Esophagus muscularis mucosa (tissue), 4 donors: Measurements from ENCODE around the gene MBL2.

ENCODE experiments used
- EP300 ChIP-seq: sonication (generic); formaldehyde crosslinking; IDR thresholded peaks from one replicate; pipeline ENCODE4 v1.6.1; 2017; ENCODE audit warnings: antibody characterized with exemption
- POLR2A ChIP-seq: fragments of 450-650 bp; IDR thresholded peaks from one replicate; pipeline ENCODE4 v1.6.1; 2017; ENCODE audit warnings: antibody characterized with exemption, moderate library complexity, mild to moderate bottlenecking, low read depth
- POLR2AphosphoS5 ChIP-seq, 2 donors: sonication (generic); formaldehyde crosslinking; IDR thresholded peaks; one replicate each; pipeline ENCODE4 v1.6.1; 2017; ENCODE audit warnings: antibody characterized with exemption in 2 of 2
- TF ChIP-seq, protein P1 (sequence below), 3 experiments: fragments of 200-600 bp in 2 of 3; fragments of 450-650 bp in 1 of 3; sonication (generic) in 2 of 3; IDR thresholded peaks; one replicate each; pipeline ENCODE4 v1.5.1; 2017 to 2019; ENCODE audit warnings: antibody characterized with exemption in 3 of 3, mild to moderate bottlenecking in 2 of 3, moderate library complexity in 1 of 3

GRCh38 chr10:52785418-52785817 is 12.8 kb upstream of the MBL2 start:
- TF ChIP-seq, protein P1, sequence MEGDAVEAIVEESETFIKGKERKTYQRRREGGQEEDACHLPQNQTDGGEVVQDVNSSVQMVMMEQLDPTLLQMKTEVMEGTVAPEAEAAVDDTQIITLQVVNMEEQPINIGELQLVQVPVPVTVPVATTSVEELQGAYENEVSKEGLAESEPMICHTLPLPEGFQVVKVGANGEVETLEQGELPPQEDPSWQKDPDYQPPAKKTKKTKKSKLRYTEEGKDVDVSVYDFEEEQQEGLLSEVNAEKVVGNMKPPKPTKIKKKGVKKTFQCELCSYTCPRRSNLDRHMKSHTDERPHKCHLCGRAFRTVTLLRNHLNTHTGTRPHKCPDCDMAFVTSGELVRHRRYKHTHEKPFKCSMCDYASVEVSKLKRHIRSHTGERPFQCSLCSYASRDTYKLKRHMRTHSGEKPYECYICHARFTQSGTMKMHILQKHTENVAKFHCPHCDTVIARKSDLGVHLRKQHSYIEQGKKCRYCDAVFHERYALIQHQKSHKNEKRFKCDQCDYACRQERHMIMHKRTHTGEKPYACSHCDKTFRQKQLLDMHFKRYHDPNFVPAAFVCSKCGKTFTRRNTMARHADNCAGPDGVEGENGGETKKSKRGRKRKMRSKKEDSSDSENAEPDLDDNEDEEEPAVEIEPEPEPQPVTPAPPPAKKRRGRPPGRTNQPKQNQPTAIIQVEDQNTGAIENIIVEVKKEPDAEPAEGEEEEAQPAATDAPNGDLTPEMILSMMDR (IDR thresholded peaks at IDR 0.05), result no peak
- TF ChIP-seq EP300 (no peak), POLR2AphosphoS5 (IDR thresholded peaks at IDR 0.05) (no peak), POLR2A (no peak)
